Vagina (tissue), 2 donors: Measurements from ENCODE around the gene AMH.

ENCODE experiments used
- CTCF ChIP-seq, 3 experiments: fragments of 450-650 bp in 2 of 3; fragments of 200-600 bp in 1 of 3; sonication (generic) in 1 of 3; IDR thresholded peaks; one replicate each; pipeline ENCODE4 v1.5.1; 2017 to 2019; ENCODE audit warnings: antibody characterized with exemption in 3 of 3, mild to moderate bottlenecking in 2 of 3, moderate library complexity in 2 of 3
- POLR2A ChIP-seq, 2 donors: fragments of 450-650 bp; IDR thresholded peaks; one replicate each; pipeline ENCODE4 v1.6.1; 2017; ENCODE audit warnings: antibody characterized with exemption in 2 of 2, mild to moderate bottlenecking in 2 of 2, moderate library complexity in 2 of 2
- POLR2AphosphoS5 ChIP-seq, 2 donors: sonication (generic); formaldehyde crosslinking; IDR thresholded peaks; one replicate each; pipeline ENCODE4 v1.9.0; 2017; ENCODE audit warnings: antibody characterized with exemption in 2 of 2, mild to moderate bottlenecking in 2 of 2, low read depth in 1 of 2; ENCODE audit not compliant: insufficient read depth in 1 of 2

DNA sequence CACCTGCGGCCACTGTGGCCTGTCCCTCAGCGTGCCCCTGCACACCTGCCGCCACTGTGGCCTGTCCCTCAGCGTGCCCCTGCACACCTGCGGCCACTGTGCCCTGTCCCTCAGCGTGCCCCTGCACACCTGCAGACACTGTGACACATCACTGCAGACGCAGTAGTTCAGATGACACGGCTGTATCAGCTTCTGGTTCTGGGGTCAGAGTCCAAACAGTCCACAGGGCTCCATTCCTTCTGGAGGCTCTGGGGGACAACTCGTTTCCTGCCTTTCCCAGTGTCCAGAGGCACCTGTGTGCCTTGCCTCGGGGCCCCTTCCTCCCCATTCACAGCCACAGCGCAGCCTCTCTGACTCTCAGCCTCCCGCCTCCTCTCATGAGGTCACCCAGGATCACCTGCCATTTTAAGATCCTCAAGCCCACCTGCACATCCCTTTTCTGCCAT, 7.0 kb upstream of the AMH start:
- TF ChIP-seq POLR2A (IDR thresholded peaks at IDR 0.05) (no peak), CTCF (IDR thresholded peaks at IDR 0.05) (no peak), POLR2AphosphoS5 (IDR thresholded peaks at IDR 0.05; ENCODE audit: insufficient read depth in 1 of 2, low read depth in 1 of 2) (no peak)
